HG02642 (cell line): ENCODE data around the gene TICAM1.

Experiments
- ATAC-seq: cut with Tn5 transposase; IDR thresholded peaks from one replicate; pipeline ENCODE4 v1.9.1; 2021; ENCODE audit warnings: mild to moderate bottlenecking; ENCODE audit not compliant: unreplicated experiment, poor library complexity

The TICAM1 gene

GRCh38 chr19:4775627-4776152 lies 55.8 kb downstream of the TICAM1 start:
- ATAC-seq: no peak

- ATAC-seq: no peak
Observed at GRCh38 chr19:4774136-4774535, 57.4 kb downstream of the TICAM1 start.

GRCh38 chr19:4773047-4773640 lies 58.4 kb downstream of the TICAM1 start:
- ATAC-seq: no peak

- ATAC-seq: no peak
Observed at GRCh38 chr19:4772566-4772965, 58.9 kb downstream of the TICAM1 start.

GRCh38 chr19:4768934-4769777 lies 62.4 kb downstream of the TICAM1 start:
- no peak for ATAC-seq
